ENCODE measurements around the gene SF3B5.
A peak's percentile ranks its signal among the peaks of the same experiment; 100 is the strongest.
"Not testable (repeated sequence)": the region's sequence is repeated elsewhere in the genome, so short reads cannot be mapped to it uniquely, and the experiment has no call there.

SF3B5 gene

GRCh38 chr6:144095134-144096002 is at the start of gene SF3B5:
Gene SF3B5, minus strand, starts transcription at chr6:144095573. Its CDS starts 76 bp downstream, at chr6:144095497.
- peak; percentile 100 for DNase-seq (ENCODE audit: low spot score)

- no peak for DNase-seq (ENCODE audit: low spot score)
These were observed 49.6 kb upstream of the SF3B5 start for GRCh38 chr6:144144996-144145395.

GRCh38 chr6:144143878-144144277 is 48.5 kb upstream of the SF3B5 start:
- DNase-seq (ENCODE audit: low spot score), result no peak

- no peak for DNase-seq (ENCODE audit: low spot score)
These were observed 47.7 kb upstream of the SF3B5 start for GRCh38 chr6:144143106-144143505.

- DNase-seq (ENCODE audit: low spot score), result no peak
These were observed 46.1 kb upstream of the SF3B5 start for GRCh38 chr6:144141470-144141869.

GRCh38 chr6:144140867-144141266 is 45.5 kb upstream of the SF3B5 start:
- no peak for DNase-seq (ENCODE audit: low spot score)

- no peak for DNase-seq (ENCODE audit: low spot score)
These were observed 44.4 kb upstream of the SF3B5 start for GRCh38 chr6:144139817-144140216.

GRCh38 chr6:144138542-144138941 is 43.2 kb upstream of the SF3B5 start:
- DNase-seq (ENCODE audit: low spot score), result no peak

- no peak for DNase-seq (ENCODE audit: low spot score)
These were observed 39.4 kb upstream of the SF3B5 start for GRCh38 chr6:144134737-144135136.

- DNase-seq (ENCODE audit: low spot score), result no peak
These were observed 38.8 kb upstream of the SF3B5 start for GRCh38 chr6:144134176-144134575.

GRCh38 chr6:144133225-144133821 is 38.0 kb upstream of the SF3B5 start:
- DNase-seq (ENCODE audit: low spot score), result no peak

- DNase-seq (ENCODE audit: low spot score), result not testable (repeated sequence)
These were observed 36.9 kb upstream of the SF3B5 start for GRCh38 chr6:144132167-144132690.

- DNase-seq (ENCODE audit: low spot score), result no peak
These were observed 35.9 kb upstream of the SF3B5 start for GRCh38 chr6:144131248-144131709.

GRCh38 chr6:144129469-144129868 is 34.1 kb upstream of the SF3B5 start:
- DNase-seq (ENCODE audit: low spot score), result no peak

GRCh38 chr6:144127097-144127496 is 31.7 kb upstream of the SF3B5 start:
- DNase-seq (ENCODE audit: low spot score), result no peak

GRCh38 chr6:144123836-144124235 is 28.5 kb upstream of the SF3B5 start:
- DNase-seq (ENCODE audit: low spot score), result peak; percentile 48

GRCh38 chr6:144123421-144123820 is 28.0 kb upstream of the SF3B5 start:
- no peak for DNase-seq (ENCODE audit: low spot score)

GRCh38 chr6:144122861-144123260 is 27.5 kb upstream of the SF3B5 start:
- DNase-seq (ENCODE audit: low spot score), result no peak

- DNase-seq (ENCODE audit: low spot score), result no peak
These were observed 24.0 kb upstream of the SF3B5 start for GRCh38 chr6:144119376-144119775.

GRCh38 chr6:144115219-144115618 is 19.8 kb upstream of the SF3B5 start:
- DNase-seq (ENCODE audit: low spot score), result no peak

GRCh38 chr6:144113366-144113765 is 18.0 kb upstream of the SF3B5 start:
- DNase-seq (ENCODE audit: low spot score), result no peak

- no peak for DNase-seq (ENCODE audit: low spot score)
These were observed 14.8 kb upstream of the SF3B5 start for GRCh38 chr6:144110210-144110609.

- DNase-seq (ENCODE audit: low spot score), result no peak
These were observed 10.8 kb upstream of the SF3B5 start for GRCh38 chr6:144106206-144106605.
